ENCODE measurements around the gene EFS.
A peak's percentile ranks its signal among the peaks of the same experiment; 100 is the strongest.

The EFS gene

GRCh38 chr14:23357261-23357660 is 7.7 kb downstream of the EFS start:
- Histone ChIP-seq H3K9ac (ENCODE audit: low read length in 2 of 2) (no peak overlapping the region), H3K36me3 (ENCODE audit: control insufficient read depth in 2 of 2, insufficient read depth in 2 of 2, low read length in 2 of 2) (peaks cover 0 to 9% of the 10 kb centered on the region in 2 donors), H3K27ac (ENCODE audit: low read length) (no peak overlapping the region), H3K4me1 (ENCODE audit: control insufficient read depth, insufficient read depth, low read length) (peaks cover 19% of the 10 kb centered on the region), H3K27me3 (ENCODE audit: control insufficient read depth in 1 of 2, insufficient read depth in 2 of 2, low read length in 2 of 2) (no peaks in the 10 kb centered on the region), H3K9me3 (ENCODE audit: control insufficient read depth in 2 of 2, low read length in 2 of 2) (no peaks in the 10 kb centered on the region), H3K4me3 (ENCODE audit: low read length in 2 of 2) (no peak overlapping the region)

- Histone ChIP-seq H3K36me3 (ENCODE audit: control insufficient read depth in 2 of 2, insufficient read depth in 2 of 2, low read length in 2 of 2) (peaks cover 0 to 9% of the 10 kb centered on the region in 2 donors), H3K27me3 (ENCODE audit: control insufficient read depth in 1 of 2, insufficient read depth in 2 of 2, low read length in 2 of 2) (no peaks in the 10 kb centered on the region), H3K27ac (ENCODE audit: low read length) (no peak overlapping the region), H3K9me3 (ENCODE audit: control insufficient read depth in 2 of 2, low read length in 2 of 2) (no peaks in the 10 kb centered on the region), H3K4me3 (ENCODE audit: low read length in 2 of 2) (no peak overlapping the region), H3K4me1 (ENCODE audit: control insufficient read depth, insufficient read depth, low read length) (peaks cover 23% of the 10 kb centered on the region), H3K9ac (ENCODE audit: low read length in 2 of 2) (no peak overlapping the region)
Measured at GRCh38 chr14:23356662-23357061, 8.3 kb downstream of the EFS start.

GRCh38 chr14:23355871-23356435 is 9.0 kb downstream of the EFS start:
- H3K27ac ChIP-seq (ENCODE audit: low read length), result no peak overlapping the region
- H3K9me3 ChIP-seq (ENCODE audit: control insufficient read depth in 2 of 2, low read length in 2 of 2), result no peaks in the 10 kb centered on the region
- peaks cover 25% of the 10 kb centered on the region for H3K4me1 ChIP-seq (ENCODE audit: control insufficient read depth, insufficient read depth, low read length)
- H3K9ac ChIP-seq (ENCODE audit: low read length in 2 of 2), result no peak overlapping the region
- H3K27me3 ChIP-seq (ENCODE audit: control insufficient read depth in 1 of 2, insufficient read depth in 2 of 2, low read length in 2 of 2), result no peaks in the 10 kb centered on the region
- no peak overlapping the region for H3K4me3 ChIP-seq (ENCODE audit: low read length in 2 of 2)
- H3K36me3 ChIP-seq (ENCODE audit: control insufficient read depth in 2 of 2, insufficient read depth in 2 of 2, low read length in 2 of 2), result peaks cover 0 to 9% of the 10 kb centered on the region in 2 donors

GRCh38 chr14:23354990-23355389 is 10.0 kb downstream of the EFS start:
- H3K4me1 ChIP-seq (ENCODE audit: control insufficient read depth, insufficient read depth, low read length), result peaks cover 20% of the 10 kb centered on the region
- H3K9ac ChIP-seq (ENCODE audit: low read length in 2 of 2), result no peak overlapping the region
- H3K27me3 ChIP-seq (ENCODE audit: control insufficient read depth in 1 of 2, insufficient read depth in 2 of 2, low read length in 2 of 2), result no peaks in the 10 kb centered on the region
- no peak overlapping the region for H3K27ac ChIP-seq (ENCODE audit: low read length)
- no peaks in the 10 kb centered on the region for H3K9me3 ChIP-seq (ENCODE audit: control insufficient read depth in 2 of 2, low read length in 2 of 2)
- peaks cover 0 to 6% of the 10 kb centered on the region in 2 donors for H3K36me3 ChIP-seq (ENCODE audit: control insufficient read depth in 2 of 2, insufficient read depth in 2 of 2, low read length in 2 of 2)
- no peak overlapping the region for H3K4me3 ChIP-seq (ENCODE audit: low read length in 2 of 2)

- Histone ChIP-seq H3K4me3 (ENCODE audit: low read length in 2 of 2) (no peak overlapping the region), H3K36me3 (ENCODE audit: control insufficient read depth in 2 of 2, insufficient read depth in 2 of 2, low read length in 2 of 2) (peaks cover 0 to 6% of the 10 kb centered on the region in 2 donors), H3K9me3 (ENCODE audit: control insufficient read depth in 2 of 2, low read length in 2 of 2) (no peaks in the 10 kb centered on the region), H3K27me3 (ENCODE audit: control insufficient read depth in 1 of 2, insufficient read depth in 2 of 2, low read length in 2 of 2) (no peaks in the 10 kb centered on the region), H3K4me1 (ENCODE audit: control insufficient read depth, insufficient read depth, low read length) (peaks cover 19% of the 10 kb centered on the region), H3K27ac (ENCODE audit: low read length) (peak overlapping the region; percentile 42), H3K9ac (ENCODE audit: low read length in 2 of 2) (no peak overlapping the region)
Measured at GRCh38 chr14:23353433-23353780, 11.6 kb downstream of the EFS start.

- Histone ChIP-seq H3K27me3 (ENCODE audit: control insufficient read depth in 1 of 2, insufficient read depth in 2 of 2, low read length in 2 of 2) (no peaks in the 10 kb centered on the region), H3K27ac (ENCODE audit: low read length) (peak within 1 kb of the TSS; percentile 42), H3K4me1 (ENCODE audit: control insufficient read depth, insufficient read depth, low read length) (peaks cover 19% of the 10 kb centered on the region), H3K9ac (ENCODE audit: low read length in 2 of 2) (peak within 1 kb of the TSS; percentile 13 to 55), H3K36me3 (ENCODE audit: control insufficient read depth in 2 of 2, insufficient read depth in 2 of 2, low read length in 2 of 2) (peaks cover 0 to 3% of the 10 kb centered on the region in 2 donors), H3K4me3 (ENCODE audit: low read length in 2 of 2) (peak within 1 kb of the TSS; percentile 23 to 81), H3K9me3 (ENCODE audit: control insufficient read depth in 2 of 2, low read length in 2 of 2) (no peaks in the 10 kb centered on the region)
Measured at GRCh38 chr14:23352506-23353432, 12.2 kb downstream of the EFS start, which contains the start of gene SLC22A17. TSS of gene SLC22A17 (minus strand) at chr14:23352887.

GRCh38 chr14:23351681-23352505 is 13.1 kb downstream of the EFS start:
- Histone ChIP-seq H3K4me1 (ENCODE audit: control insufficient read depth, insufficient read depth, low read length) (peaks cover 19% of the 10 kb centered on the region), H3K27me3 (ENCODE audit: control insufficient read depth in 1 of 2, insufficient read depth in 2 of 2, low read length in 2 of 2) (no peaks in the 10 kb centered on the region), H3K27ac (ENCODE audit: low read length) (peak overlapping the region; percentile 42), H3K9ac (ENCODE audit: low read length in 2 of 2) (peak overlapping the region in 1 of 2 donors; percentile 55), H3K4me3 (ENCODE audit: low read length in 2 of 2) (peak overlapping the region; percentile 23 to 81), H3K9me3 (ENCODE audit: control insufficient read depth in 2 of 2, low read length in 2 of 2) (no peaks in the 10 kb centered on the region), H3K36me3 (ENCODE audit: control insufficient read depth in 2 of 2, insufficient read depth in 2 of 2, low read length in 2 of 2) (peaks cover 0 to 2% of the 10 kb centered on the region in 2 donors)

GRCh38 chr14:23349156-23349845 is 15.7 kb downstream of the EFS start:
- Histone ChIP-seq H3K27ac (ENCODE audit: low read length) (no peak overlapping the region), H3K4me3 (ENCODE audit: low read length in 2 of 2) (no peak overlapping the region), H3K9ac (ENCODE audit: low read length in 2 of 2) (no peak overlapping the region), H3K27me3 (ENCODE audit: control insufficient read depth in 1 of 2, insufficient read depth in 2 of 2, low read length in 2 of 2) (no peaks in the 10 kb centered on the region), H3K4me1 (ENCODE audit: control insufficient read depth, insufficient read depth, low read length) (peaks cover 19% of the 10 kb centered on the region), H3K36me3 (ENCODE audit: control insufficient read depth in 2 of 2, insufficient read depth in 2 of 2, low read length in 2 of 2) (peaks cover 0 to 2% of the 10 kb centered on the region in 2 donors), H3K9me3 (ENCODE audit: control insufficient read depth in 2 of 2, low read length in 2 of 2) (no peaks in the 10 kb centered on the region)

GRCh38 chr14:23348297-23348655 is 16.7 kb downstream of the EFS start:
- no peaks in the 10 kb centered on the region for H3K9me3 ChIP-seq (ENCODE audit: control insufficient read depth in 2 of 2, low read length in 2 of 2)
- H3K27me3 ChIP-seq (ENCODE audit: control insufficient read depth in 1 of 2, insufficient read depth in 2 of 2, low read length in 2 of 2), result no peaks in the 10 kb centered on the region
- peaks cover 0 to 2% of the 10 kb centered on the region in 2 donors for H3K36me3 ChIP-seq (ENCODE audit: control insufficient read depth in 2 of 2, insufficient read depth in 2 of 2, low read length in 2 of 2)
- no peak overlapping the region for H3K27ac ChIP-seq (ENCODE audit: low read length)
- H3K4me1 ChIP-seq (ENCODE audit: control insufficient read depth, insufficient read depth, low read length), result peaks cover 17% of the 10 kb centered on the region
- H3K9ac ChIP-seq (ENCODE audit: low read length in 2 of 2), result no peak overlapping the region
- no peak overlapping the region for H3K4me3 ChIP-seq (ENCODE audit: low read length in 2 of 2)
